ENCODE data around the gene HOXA5.

HOXA5 gene

GRCh38 chr7:27104341-27105058, 39.0 kb downstream of the HOXA5 start:
- no peak for DNase-seq

GRCh38 chr7:27103489-27104226, 39.8 kb downstream of the HOXA5 start:
- DNase-seq = no peak

GRCh38 chr7:27102581-27103442, 40.7 kb downstream of the HOXA5 start, which contains the start of gene HOXA2:
TSS of gene HOXA2 (minus strand) at chr7:27102683. CDS start at chr7:27102500, 183 bp downstream.
- DNase-seq = no peak

- no peak for DNase-seq
These were observed 41.4 kb downstream of the HOXA5 start for GRCh38 chr7:27101957-27102580.

- no peak for DNase-seq
These were observed 42.1 kb downstream of the HOXA5 start for GRCh38 chr7:27101171-27101956.

GRCh38 chr7:27100694-27101170, 42.7 kb downstream of the HOXA5 start:
- DNase-seq = no peak

GRCh38 chr7:27099453-27100370, 43.8 kb downstream of the HOXA5 start:
- no peak for DNase-seq

GRCh38 chr7:27098578-27099451, 44.7 kb downstream of the HOXA5 start:
- DNase-seq = no peak

- no peak for DNase-seq
These were observed 45.5 kb downstream of the HOXA5 start for GRCh38 chr7:27097686-27098577.

- DNase-seq = no peak
These were observed 46.5 kb downstream of the HOXA5 start for GRCh38 chr7:27096768-27097514.

GRCh38 chr7:27095897-27096767, 47.3 kb downstream of the HOXA5 start, which contains the start of gene HOXA1:
TSS of gene HOXA1 (minus strand) at chr7:27096000. CDS start at chr7:27095912, 88 bp downstream.
- DNase-seq = no peak

GRCh38 chr7:27095050-27095896, 48.2 kb downstream of the HOXA5 start:
- no peak for DNase-seq

- no peak for DNase-seq
These were observed 49.0 kb downstream of the HOXA5 start for GRCh38 chr7:27094304-27095049.

GRCh38 chr7:27093184-27093895, 50.1 kb downstream of the HOXA5 start:
- no peak for DNase-seq

GRCh38 chr7:27092819-27093110, 50.7 kb downstream of the HOXA5 start:
- no peak for DNase-seq
